ENCODE data around the gene SLC17A7. TPM values are rescaled to one million over a fixed set of nuclear protein-coding genes. Genes with fewer than 3 reads are reported as not detected.
A peak's percentile ranks its signal among the peaks of the same experiment; 100 is the strongest.
"Not testable (repeated sequence)": the region's sequence is repeated elsewhere in the genome, so short reads cannot be mapped to it uniquely, and the experiment has no call there.

The SLC17A7 gene
- polyA plus RNA-seq, 4 donors, result 0.25 to 0.61 (median 0.45) TPM

DNA sequence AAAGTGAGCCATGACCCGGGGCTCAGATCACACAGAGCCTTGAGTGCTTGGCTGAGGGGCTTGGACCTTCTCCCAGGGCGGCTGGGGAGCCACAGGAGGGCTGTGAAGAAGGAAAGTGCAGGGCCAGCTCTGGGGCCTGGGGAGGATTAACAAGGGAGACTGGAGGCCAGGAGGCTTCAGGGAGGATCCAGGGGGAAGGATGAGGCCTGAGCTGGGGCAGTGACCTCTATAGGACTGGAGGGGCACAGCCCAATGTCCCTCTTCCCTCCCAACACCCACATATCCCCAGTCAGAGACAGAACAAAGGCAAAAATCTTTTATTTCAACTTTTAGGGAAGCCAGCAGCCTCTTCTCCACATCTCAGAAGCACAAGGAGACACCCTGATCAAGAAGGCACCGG lies 4.7 kb upstream of the SLC17A7 start:
- no peak for DNase-seq (ENCODE audit: low read depth in 4 of 4, low spot score in 2 of 4)

DNA sequence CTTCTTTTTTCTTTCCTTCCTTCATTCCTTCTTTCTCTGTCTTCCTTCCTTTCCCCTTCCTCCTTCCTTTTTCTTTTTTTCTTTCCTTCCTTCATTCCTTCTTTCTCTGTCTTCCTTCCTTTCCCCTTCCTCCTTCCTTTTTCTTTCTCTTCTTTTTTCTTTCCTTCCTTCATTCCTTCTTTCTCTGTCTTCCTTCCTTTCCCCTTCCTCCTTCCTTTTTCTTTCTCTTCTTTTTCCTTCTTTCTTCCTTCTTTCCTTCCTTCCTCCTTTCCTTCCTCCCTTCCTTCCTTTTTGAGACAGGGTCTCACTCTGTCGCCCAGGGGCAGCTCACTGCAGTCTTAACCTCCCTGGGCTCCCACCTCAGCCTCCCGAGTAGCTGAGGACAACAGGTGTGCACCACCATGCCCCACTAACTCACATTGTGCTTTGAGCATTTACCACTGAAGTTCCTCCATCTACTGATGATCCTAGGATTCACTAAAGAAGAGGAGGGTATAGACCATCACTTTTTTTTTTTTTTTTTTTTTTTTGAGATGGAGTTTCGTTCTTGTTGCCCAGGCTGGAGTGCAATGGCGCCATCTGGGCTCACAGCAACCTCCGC lies 2.9 kb upstream of the SLC17A7 start:
- not testable (repeated sequence) for DNase-seq (ENCODE audit: low read depth in 4 of 4, low spot score in 2 of 4)

DNA sequence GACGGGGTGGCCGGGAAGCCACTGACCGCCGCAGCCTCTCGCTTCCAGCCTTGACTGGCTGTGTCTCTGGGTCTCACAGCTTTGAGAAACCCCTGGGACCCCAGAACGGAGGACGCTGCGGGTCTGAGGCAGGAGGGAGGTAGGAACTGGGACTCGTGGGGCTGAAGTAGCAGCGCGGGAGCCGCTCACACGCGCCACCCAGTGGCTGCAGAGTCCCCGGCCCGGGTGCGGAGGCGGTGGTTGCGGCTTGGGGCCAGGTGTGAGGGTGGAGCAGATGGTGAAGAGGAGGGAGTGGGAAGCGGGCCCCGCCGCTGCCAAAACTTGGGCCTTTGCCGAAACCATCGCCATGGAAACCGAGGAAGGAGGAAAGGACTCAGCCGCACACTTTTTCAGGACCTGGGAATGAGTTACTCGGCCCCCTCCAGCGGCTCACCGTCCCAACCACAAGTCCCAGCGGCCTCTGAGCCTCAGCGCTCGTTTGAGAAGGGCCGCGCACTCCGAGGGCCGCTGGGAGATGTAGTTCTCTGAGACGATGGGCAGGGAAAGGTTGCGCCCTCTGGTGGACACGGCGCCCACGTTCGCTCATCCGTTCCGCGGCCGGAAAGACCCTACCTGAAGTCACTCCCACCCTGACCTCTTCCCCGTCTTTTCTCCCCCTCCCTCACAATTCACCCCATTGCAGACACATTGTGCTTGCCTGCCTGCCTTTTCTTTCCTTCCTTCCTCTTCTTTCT lies 2.2 kb upstream of the SLC17A7 start:
- DNase-seq (ENCODE audit: low read depth in 4 of 4, low spot score in 2 of 4), result peak; percentile 89 to 92 (median 90)

- DNase-seq (ENCODE audit: low read depth in 4 of 4, low spot score in 2 of 4), result peak; percentile 41 to 78 (median 54)
These were observed 1.5 kb upstream of the SLC17A7 start for GRCh38 chr19:49442771-49443365.

- no peak for DNase-seq (ENCODE audit: low read depth in 4 of 4, low spot score in 2 of 4)
These were observed 1.0 kb upstream of the SLC17A7 start for GRCh38 chr19:49442354-49442753.

- no peak for DNase-seq (ENCODE audit: low read depth in 4 of 4, low spot score in 2 of 4)
These were observed 628 bp upstream of the SLC17A7 start for GRCh38 chr19:49441960-49442350.

DNA sequence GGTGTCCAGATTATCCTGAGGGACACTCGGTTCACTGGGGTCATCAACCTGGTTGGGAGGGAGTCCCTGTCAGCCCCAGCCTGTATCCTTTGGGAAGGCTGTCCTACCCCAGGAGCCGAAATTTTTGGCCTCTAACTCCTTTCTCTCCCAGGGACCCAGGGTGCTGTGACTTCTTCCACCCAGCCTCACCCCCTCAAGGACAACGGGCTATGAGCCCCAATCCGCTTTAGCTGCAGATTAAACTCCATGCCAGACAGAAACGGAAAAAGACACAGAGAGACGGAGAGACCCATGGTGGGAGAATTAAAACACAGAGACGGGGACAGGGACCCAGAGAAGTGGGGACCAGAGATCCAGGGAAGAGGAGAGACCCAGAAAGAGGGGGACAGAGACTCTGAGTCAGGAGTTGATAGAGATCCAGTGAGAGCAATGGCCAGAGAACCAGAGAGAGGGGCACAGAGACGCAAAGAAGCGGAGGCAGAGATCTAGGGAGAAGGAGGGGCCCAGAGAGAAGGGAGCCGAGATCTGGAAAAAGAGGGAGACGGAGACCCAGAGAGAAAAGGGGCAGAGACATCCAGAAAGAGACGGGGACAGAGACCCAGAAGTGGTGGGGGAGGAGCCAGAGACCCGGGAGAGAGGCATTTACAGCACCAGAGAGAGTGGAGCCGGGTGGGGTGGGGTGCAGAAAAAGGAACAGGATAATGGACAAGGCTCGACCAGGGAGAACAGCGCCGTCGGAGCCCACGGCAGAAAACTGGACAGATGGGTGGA lies 703 bp downstream of the SLC17A7 start:
- DNase-seq (ENCODE audit: low read depth in 4 of 4, low spot score in 2 of 4), result no peak

DNA sequence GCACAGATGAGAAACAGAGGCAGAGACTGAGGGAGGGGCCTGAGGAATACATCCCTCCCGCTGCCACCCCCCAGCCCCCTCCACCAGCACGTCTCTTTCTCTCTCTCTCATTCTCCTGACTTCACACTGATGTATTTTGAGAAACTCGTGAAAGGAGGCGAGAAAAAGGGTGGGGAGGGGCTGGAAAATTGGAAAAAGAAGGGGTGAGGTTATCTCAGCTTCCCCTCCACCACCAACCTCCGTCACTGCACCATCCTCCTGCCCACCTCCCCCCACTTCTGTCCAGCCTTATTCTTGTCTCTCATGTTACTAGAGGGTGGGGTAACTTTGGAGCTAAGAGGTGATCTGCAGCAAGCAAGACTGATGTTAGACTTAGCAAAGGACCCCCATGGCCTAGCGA lies 1.5 kb downstream of the SLC17A7 start:
- DNase-seq (ENCODE audit: low read depth in 4 of 4, low spot score in 2 of 4), result no peak

- DNase-seq (ENCODE audit: low read depth in 4 of 4, low spot score in 2 of 4), result no peak
These were observed 3.1 kb downstream of the SLC17A7 start for GRCh38 chr19:49438261-49438660.

DNA sequence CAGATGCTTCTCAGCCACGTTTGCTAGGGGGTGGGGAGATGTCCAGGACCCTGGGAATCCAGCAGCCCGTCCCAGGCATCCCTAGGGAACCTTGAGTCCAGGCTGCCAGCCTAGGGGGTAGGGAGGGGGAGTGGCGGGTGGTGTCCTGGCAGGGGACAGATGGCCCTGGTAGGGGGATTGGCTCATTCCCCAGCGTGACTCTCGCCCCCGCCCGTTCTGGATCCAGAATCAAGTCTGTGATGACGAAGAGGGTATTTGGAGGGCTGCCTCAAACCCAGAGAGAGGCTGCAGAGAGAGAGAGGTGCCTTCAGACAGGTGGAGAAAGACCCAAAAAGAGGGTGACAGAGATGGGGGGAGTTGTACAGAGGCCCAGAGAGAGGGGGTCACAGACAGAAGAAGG lies 4.1 kb downstream of the SLC17A7 start:
- DNase-seq (ENCODE audit: low read depth in 4 of 4, low spot score in 2 of 4), result no peak

GRCh38 chr19:49436381-49437017 lies 4.8 kb downstream of the SLC17A7 start:
- DNase-seq (ENCODE audit: low read depth in 4 of 4, low spot score in 2 of 4), result no peak

DNA sequence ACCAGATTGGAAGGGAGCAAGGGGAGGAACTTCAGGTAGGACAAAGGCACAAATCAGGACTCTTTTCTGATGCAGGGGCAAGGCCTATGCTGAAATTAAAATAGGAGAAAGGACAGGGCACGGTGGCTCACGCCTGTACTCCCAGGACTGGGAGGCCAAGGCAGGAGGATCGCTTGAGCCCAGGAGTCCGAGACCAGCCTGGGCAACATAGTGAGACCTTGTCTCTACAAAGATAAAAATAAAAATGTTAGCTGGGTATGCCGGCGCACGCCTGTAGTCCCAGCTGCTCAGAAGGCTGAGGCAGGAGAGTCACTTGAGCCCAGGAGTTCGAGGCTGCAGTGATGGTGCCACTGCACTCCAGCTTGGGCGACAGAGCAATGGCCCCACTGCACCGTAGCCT lies 5.7 kb downstream of the SLC17A7 start:
- no peak for DNase-seq (ENCODE audit: low read depth in 4 of 4, low spot score in 2 of 4)

- DNase-seq (ENCODE audit: low read depth in 4 of 4, low spot score in 2 of 4), result no peak
These were observed 6.3 kb downstream of the SLC17A7 start for GRCh38 chr19:49434907-49435583.

GRCh38 chr19:49433240-49433901 lies 8.0 kb downstream of the SLC17A7 start:
- DNase-seq (ENCODE audit: low read depth in 4 of 4, low spot score in 2 of 4), result no peak

DNA sequence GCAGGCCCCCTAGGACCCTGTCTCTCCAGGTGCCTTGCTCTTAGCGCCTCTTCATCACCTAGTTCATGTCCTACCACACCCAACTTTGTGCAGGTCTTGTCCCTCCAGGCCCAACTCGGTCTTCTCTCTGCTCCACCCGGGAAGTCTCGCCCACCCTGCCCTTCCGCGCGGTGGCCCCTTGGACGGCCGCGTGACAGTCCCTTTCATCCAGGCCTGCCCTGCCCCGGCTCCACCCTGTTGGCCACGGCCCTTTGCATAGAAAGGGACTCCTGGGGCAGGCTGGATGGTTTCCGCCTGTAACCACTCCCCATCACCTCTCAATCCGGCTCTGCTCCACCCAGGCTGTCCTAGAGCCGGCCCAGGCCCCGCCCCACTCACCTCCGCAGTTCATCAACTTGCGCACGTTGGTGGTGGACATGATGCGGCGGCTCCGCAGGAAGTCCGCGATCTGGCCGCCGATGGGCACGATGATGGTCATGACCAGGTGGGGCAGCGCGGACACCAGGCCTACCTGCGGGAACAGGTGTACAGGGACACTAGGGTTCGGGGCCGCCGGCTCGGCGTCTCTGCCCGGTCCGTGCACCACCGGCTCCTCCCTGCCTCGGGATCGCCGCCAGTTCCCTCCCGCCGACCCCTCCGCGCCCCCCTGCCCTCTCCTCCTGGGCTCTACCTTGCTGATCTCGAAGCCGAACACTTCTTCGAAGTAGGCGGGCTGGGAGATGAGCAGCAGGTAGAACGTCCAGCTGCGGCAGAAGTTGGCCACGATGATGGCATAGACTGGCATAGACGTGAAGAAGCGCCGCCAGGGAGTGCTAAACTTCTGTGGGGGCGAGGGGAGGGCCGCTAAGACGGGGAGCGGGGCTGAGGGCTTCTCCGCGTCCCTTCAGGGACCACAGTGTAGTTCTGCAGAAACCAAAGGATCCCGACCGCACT lies 8.9 kb downstream of the SLC17A7 start:
- no peak for DNase-seq (ENCODE audit: low read depth in 4 of 4, low spot score in 2 of 4)

DNA sequence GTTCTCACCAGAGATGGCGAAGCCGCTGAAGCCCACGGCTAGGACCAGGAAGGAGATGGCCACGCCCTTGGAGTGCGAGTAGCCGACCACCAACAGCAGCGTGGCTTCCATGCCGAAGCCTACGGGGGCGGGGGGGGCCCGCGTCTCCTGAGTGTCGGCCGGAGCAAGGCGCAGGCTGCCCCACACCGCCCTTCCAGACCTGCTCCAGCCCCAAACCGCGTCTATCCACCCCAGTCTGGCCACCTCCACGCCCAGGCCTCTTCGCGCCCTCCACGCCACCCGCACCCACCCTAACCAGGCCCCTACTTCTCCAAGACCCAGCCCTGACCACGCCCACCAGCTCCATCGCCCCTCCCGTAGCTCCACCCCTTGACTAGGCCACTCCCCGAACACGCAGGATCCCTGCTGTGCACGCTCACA lies 10.0 kb downstream of the SLC17A7 start:
- DNase-seq (ENCODE audit: low read depth in 4 of 4, low spot score in 2 of 4), result no peak

GRCh38 chr19:49430678-49431329 lies 10.5 kb downstream of the SLC17A7 start:
- DNase-seq (ENCODE audit: low read depth in 4 of 4, low spot score in 2 of 4), result no peak

DNA sequence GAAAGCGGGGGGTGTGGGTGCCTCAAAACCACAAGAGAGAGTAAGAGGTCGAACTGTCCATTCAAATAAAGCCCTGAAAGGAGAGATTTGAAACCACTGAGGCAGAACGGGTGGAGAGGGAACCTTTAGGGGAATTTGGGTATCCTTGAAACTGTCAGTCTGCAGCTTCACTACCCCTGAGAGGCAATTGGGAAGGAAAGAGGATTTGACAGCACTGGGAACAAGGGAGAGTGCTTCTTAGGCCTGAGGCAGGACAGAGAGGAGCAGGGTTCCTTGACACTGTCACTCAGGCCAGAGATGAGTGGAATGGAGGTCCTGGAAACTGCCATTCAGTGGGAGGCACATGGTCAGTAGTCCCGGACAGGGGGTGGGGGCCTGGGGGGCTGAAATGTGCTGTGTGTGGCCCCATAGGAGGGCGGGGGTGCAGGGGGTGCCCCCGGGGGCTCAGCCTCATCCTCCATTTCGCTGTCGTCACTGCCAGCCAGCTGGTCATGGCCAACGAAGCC lies 11.1 kb downstream of the SLC17A7 start:
- DNase-seq (ENCODE audit: low read depth in 4 of 4, low spot score in 2 of 4), result no peak

Data from left renal cortex interstitium (tissue), 4 donors.